Measurements from ENCODE around the gene S100A2.

DNA sequence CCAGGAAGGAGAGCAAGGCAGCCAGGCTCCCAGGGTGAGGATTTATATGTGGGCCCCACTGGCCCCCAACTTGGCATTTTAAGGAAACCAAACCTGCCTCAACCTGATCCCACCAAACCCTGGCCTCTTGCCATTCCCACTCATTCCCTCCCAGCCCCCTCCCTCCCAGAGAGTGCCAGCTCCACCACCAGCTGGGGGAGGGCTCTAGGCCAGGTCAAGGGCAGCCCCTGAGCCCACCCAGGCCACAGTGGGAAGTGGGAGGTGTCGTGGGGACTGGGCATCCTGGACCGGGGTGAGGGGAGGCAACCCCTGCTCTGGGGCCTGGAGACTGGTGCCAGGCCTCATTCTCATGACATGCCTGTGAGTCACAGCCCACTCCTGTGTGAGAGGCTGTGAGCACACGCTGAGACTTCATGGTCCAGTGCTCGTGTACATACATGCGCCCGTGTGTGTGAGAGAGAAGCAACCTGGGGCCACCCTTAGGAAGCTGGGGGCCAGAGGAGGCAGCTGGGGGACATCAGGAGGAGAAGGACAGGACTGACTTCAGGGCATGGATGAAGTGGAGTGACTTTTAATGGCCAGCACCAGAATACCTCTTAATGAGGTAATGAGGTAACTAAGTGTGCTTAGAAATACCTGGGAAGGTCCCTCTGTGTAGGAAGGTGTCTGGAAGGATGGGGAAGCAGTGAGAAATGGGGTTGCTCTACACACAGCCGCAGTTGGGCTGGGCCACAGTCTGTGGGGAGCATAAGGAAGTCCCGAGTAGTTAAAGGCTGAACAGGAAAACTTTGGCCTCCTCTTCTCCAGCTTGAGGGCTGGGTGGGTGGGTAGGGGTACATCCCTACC is at the start of gene S100A2:
- TF ChIP-seq, protein P1, sequence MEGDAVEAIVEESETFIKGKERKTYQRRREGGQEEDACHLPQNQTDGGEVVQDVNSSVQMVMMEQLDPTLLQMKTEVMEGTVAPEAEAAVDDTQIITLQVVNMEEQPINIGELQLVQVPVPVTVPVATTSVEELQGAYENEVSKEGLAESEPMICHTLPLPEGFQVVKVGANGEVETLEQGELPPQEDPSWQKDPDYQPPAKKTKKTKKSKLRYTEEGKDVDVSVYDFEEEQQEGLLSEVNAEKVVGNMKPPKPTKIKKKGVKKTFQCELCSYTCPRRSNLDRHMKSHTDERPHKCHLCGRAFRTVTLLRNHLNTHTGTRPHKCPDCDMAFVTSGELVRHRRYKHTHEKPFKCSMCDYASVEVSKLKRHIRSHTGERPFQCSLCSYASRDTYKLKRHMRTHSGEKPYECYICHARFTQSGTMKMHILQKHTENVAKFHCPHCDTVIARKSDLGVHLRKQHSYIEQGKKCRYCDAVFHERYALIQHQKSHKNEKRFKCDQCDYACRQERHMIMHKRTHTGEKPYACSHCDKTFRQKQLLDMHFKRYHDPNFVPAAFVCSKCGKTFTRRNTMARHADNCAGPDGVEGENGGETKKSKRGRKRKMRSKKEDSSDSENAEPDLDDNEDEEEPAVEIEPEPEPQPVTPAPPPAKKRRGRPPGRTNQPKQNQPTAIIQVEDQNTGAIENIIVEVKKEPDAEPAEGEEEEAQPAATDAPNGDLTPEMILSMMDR (conservative IDR thresholded peaks at IDR 0.05 in 1 of 2, IDR thresholded peaks at IDR 0.05 in 1 of 2; ENCODE audit: extremely low read depth in 1 of 2, insufficient read depth in 1 of 2, low read depth in 1 of 2, low read length in 2 of 2): no peak
- TF ChIP-seq EZH2 (IDR thresholded peaks at IDR 0.05; ENCODE audit: borderline replicate concordance, low read length): no peak
